Smooth muscle cell (in vitro differentiated cells): ENCODE data around the gene SHC1. TPM values are rescaled to one million over a fixed set of nuclear protein-coding genes. Genes with fewer than 3 reads are reported as not detected.

ENCODE experiments used
- DNase-seq: peaks from one replicate; lab custom pipeline; 2025; ENCODE audit not compliant: unreplicated experiment; lab: John Stamatoyannopoulos, UW
- H2AFZ ChIP-seq: fragments of 200-600 bp; sonication (generic); 2 replicates; pipeline ENCODE4 v1.6.0; 2016; ENCODE audit warnings: antibody characterized with exemption, low read depth, mild to moderate bottlenecking
- H3F3A ChIP-seq: fragments of 200-600 bp; sonication (generic); 2 replicates; pipeline ENCODE4 v1.6.0; 2017; ENCODE audit warnings: antibody characterized with exemption, low read depth
- H3K27ac ChIP-seq: fragments of 200-600 bp; sonication (generic); 2 replicates; pipeline ENCODE4 v1.5.1; 2016; ENCODE audit warnings: low read depth, mild to moderate bottlenecking
- H3K27me3 ChIP-seq: fragments of 200-600 bp; sonication (generic); 2 replicates; pipeline ENCODE4 v1.6.1; 2016; ENCODE audit warnings: low read depth, mild to moderate bottlenecking
- H3K36me3 ChIP-seq: fragments of 200-600 bp; sonication (generic); 2 replicates; pipeline ENCODE4 v1.5.1; 2016; ENCODE audit warnings: low read depth
- H3K4me1 ChIP-seq: fragments of 200-600 bp; sonication (generic); 2 replicates; pipeline ENCODE4 v1.5.1; 2016; ENCODE audit warnings: low read depth
- H3K4me2 ChIP-seq: fragments of 200-600 bp; sonication (generic); 2 replicates; pipeline ENCODE4 v1.6.0; 2016; ENCODE audit warnings: mild to moderate bottlenecking
- H3K4me3 ChIP-seq: fragments of 200-600 bp; sonication (generic); 2 replicates; pipeline ENCODE4 v1.5.1; 2016; ENCODE audit warnings: mild to moderate bottlenecking
- H3K79me2 ChIP-seq: fragments of 200-600 bp; sonication (generic); 2 replicates; pipeline ENCODE4 v1.6.0; 2016; ENCODE audit warnings: low read depth, mild to moderate bottlenecking
- H3K9ac ChIP-seq: fragments of 200-600 bp; sonication (generic); 2 replicates; pipeline ENCODE4 v1.6.0; 2016; ENCODE audit warnings: low read depth
- H3K9me3 ChIP-seq: fragments of 200-600 bp; sonication (generic); replicated peaks from 2 replicates; pipeline ENCODE4 v1.5.1; 2016; ENCODE audit warnings: low read depth
- H4K20me1 ChIP-seq: fragments of 200-600 bp; sonication (generic); 2 replicates; pipeline ENCODE4 v1.6.0; 2016; ENCODE audit warnings: low read depth
- WGBS: methylation state at CpG from one replicate; pipeline ENCODE4 v1.1.7; 2016; ENCODE audit warnings: low lambda C conversion rate; 5-methylcytosine and 5-hydroxymethylcytosine counted together
- polyA plus RNA-seq: library from polyadenylated mRNA; unstranded; fragments of >200 nt; fragmentation: Nextera tagmentation; extraction: Ambion mirVana; gene quantifications from 2 replicates; pipeline ENCODE4 v1.2.1, GENCODE V29; 2016
- total RNA-seq: library from RNA; depleted of rRNA; stranded (reverse); fragments of >200 nt; gene quantifications from 2 replicates; pipeline ENCODE4 v1.2.3, GENCODE V29; 2014
- TF ChIP-seq, protein P1 (sequence below): fragments of 200-600 bp; sonication (generic); IDR thresholded peaks from 2 replicates; pipeline ENCODE4 v1.5.1; 2017; ENCODE audit warnings: borderline replicate concordance, mild to moderate bottlenecking, antibody characterized with exemption; ENCODE audit not compliant: insufficient read depth, poor library complexity, severe bottlenecking

SHC1 gene
- total and polyA plus RNA-seq, 2 experiments from 2014 or later = 207 to 249 TPM

GRCh38 chr1:155008015-155008941 lies 37.7 kb upstream of the SHC1 start:
- H3K27ac ChIP-seq = no peak overlapping the region
- peaks cover 41% of the 10 kb centered on the region for H3K79me2 ChIP-seq
- H3K4me2 ChIP-seq = no peak overlapping the region

GRCh38 chr1:155007251-155007828 lies 36.8 kb upstream of the SHC1 start:
- no peak for DNase-seq
- peaks cover 37% of the 10 kb centered on the region for H3K4me1 ChIP-seq
- H3K4me3 ChIP-seq = no peak overlapping the region
- H3K9me3 ChIP-seq = no peaks in the 10 kb centered on the region
- H2AFZ ChIP-seq = no peak overlapping the region
- H3F3A ChIP-seq = no peaks in the 10 kb centered on the region
- WGBS = 96% methylated on average over 4 of the region's 6 CpGs
- no peaks in the 10 kb centered on the region for H3K36me3 ChIP-seq
- H3K79me2 ChIP-seq = peaks cover 49% of the 10 kb centered on the region
- H3K4me2 ChIP-seq = no peak overlapping the region
- H4K20me1 ChIP-seq = peaks cover 61% of the 10 kb centered on the region
- H3K9ac ChIP-seq = no peak overlapping the region
- no peaks in the 10 kb centered on the region for H3K27me3 ChIP-seq
- H3K27ac ChIP-seq = no peak overlapping the region
- TF ChIP-seq, protein P1, sequence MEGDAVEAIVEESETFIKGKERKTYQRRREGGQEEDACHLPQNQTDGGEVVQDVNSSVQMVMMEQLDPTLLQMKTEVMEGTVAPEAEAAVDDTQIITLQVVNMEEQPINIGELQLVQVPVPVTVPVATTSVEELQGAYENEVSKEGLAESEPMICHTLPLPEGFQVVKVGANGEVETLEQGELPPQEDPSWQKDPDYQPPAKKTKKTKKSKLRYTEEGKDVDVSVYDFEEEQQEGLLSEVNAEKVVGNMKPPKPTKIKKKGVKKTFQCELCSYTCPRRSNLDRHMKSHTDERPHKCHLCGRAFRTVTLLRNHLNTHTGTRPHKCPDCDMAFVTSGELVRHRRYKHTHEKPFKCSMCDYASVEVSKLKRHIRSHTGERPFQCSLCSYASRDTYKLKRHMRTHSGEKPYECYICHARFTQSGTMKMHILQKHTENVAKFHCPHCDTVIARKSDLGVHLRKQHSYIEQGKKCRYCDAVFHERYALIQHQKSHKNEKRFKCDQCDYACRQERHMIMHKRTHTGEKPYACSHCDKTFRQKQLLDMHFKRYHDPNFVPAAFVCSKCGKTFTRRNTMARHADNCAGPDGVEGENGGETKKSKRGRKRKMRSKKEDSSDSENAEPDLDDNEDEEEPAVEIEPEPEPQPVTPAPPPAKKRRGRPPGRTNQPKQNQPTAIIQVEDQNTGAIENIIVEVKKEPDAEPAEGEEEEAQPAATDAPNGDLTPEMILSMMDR = no peak

More at GRCh38 chr1:155008015-155008941, 37.7 kb upstream of the SHC1 start:
- H3K27me3 ChIP-seq = no peaks in the 10 kb centered on the region
- H3K4me3 ChIP-seq = no peak overlapping the region
- peaks cover 65% of the 10 kb centered on the region for H4K20me1 ChIP-seq
- 82% methylated on average over 11 of the region's 16 CpGs for WGBS
- H3K9me3 ChIP-seq = no peaks in the 10 kb centered on the region
- H3K4me1 ChIP-seq = peaks cover 41% of the 10 kb centered on the region
- no peaks in the 10 kb centered on the region for H3F3A ChIP-seq
- DNase-seq = no peak
- H2AFZ ChIP-seq = no peak overlapping the region
- H3K9ac ChIP-seq = no peak overlapping the region
- TF ChIP-seq, protein P1 = no peak
- no peaks in the 10 kb centered on the region for H3K36me3 ChIP-seq

GRCh38 chr1:155006601-155007101 lies 36.1 kb upstream of the SHC1 start:
- no peak overlapping the region for H2AFZ ChIP-seq
- H3K9me3 ChIP-seq = no peaks in the 10 kb centered on the region
- no peaks in the 10 kb centered on the region for H3F3A ChIP-seq
- no peak overlapping the region for H3K4me2 ChIP-seq
- H4K20me1 ChIP-seq = peaks cover 55% of the 10 kb centered on the region
- no peak overlapping the region for H3K4me3 ChIP-seq
- H3K36me3 ChIP-seq = no peaks in the 10 kb centered on the region
- TF ChIP-seq, protein P1 = no peak
- H3K4me1 ChIP-seq = peaks cover 32% of the 10 kb centered on the region
- no peak overlapping the region for H3K27ac ChIP-seq
- no peak overlapping the region for H3K9ac ChIP-seq
- peaks cover 49% of the 10 kb centered on the region for H3K79me2 ChIP-seq
- no peak for DNase-seq
- H3K27me3 ChIP-seq = no peaks in the 10 kb centered on the region
- WGBS = 71% methylated on average over 2 of the region's 2 CpGs
